Measurements from ENCODE around the gene ITGB3. TPM values are rescaled to one million over a fixed set of nuclear protein-coding genes. Genes with fewer than 3 reads are reported as not detected.
A peak's percentile ranks its signal among the peaks of the same experiment; 100 is the strongest.
"Not testable (repeated sequence)": the region's sequence is repeated elsewhere in the genome, so short reads cannot be mapped to it uniquely, and the experiment has no call there.

ITGB3 gene
- total and polyA plus RNA-seq, 5 donors from 2014 or later: 0.05 to 18.4 TPM; not detected in 3

- no peak overlapping the region for H3K27ac Mint-ChIP-seq
- Histone ChIP-seq H3K9me3 (ENCODE audit: control insufficient read depth in 2 of 2, low read length in 2 of 2) (no peaks in the 10 kb centered on the region), H3K27me3 (ENCODE audit: control insufficient read depth, insufficient read depth, low read length) (no peaks in the 10 kb centered on the region), H3K4me1 (ENCODE audit: control insufficient read depth, insufficient read depth, low read length, poor library complexity, severe bottlenecking) (no peaks in the 10 kb centered on the region), H3K36me3 (ENCODE audit: control insufficient read depth, insufficient read depth, low read length) (no peaks in the 10 kb centered on the region), H3K4me3 (ENCODE audit: low read depth, low read length) (no peak overlapping the region), H3K27ac (ENCODE audit: insufficient read depth, low read length, poor library complexity, severe bottlenecking) (no peak overlapping the region)
- peaks cover 0 to 7% (median 0%) of the 10 kb centered on the region in 7 donors for H3K9me3 Mint-ChIP-seq
- peaks cover 4% of the 10 kb centered on the region for H3K27me3 Mint-ChIP-seq
- peaks cover 4% of the 10 kb centered on the region for H3K36me3 Mint-ChIP-seq
- ATAC-seq (ENCODE audit: low read depth in 2 of 2) (peak in 1 of 2 donors; percentile 31), DNase-seq (no peak)
- no peak overlapping the region for H3K4me3 Mint-ChIP-seq
- H3K4me1 Mint-ChIP-seq: no peaks in the 10 kb centered on the region
Observed at GRCh38 chr17:47265983-47266541, 12.4 kb downstream of the ITGB3 start.

DNA sequence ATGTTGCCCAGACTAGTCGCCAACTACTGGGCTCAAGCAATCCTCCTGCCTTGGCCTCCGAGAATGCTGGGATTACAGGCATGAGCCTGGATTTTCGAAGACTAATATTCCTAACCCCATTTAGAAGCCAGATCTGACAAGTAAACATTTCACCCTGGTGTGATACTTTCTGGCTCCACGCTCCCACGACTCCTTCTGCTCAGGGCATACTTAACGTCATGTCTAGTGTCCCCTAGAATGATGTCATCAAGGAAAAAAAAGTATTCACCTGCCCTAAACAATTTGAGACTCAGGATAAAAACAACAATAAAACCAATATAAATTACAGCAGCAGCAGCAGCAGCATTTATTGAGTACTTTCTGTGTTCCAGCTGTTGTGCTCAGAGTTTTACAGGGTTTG lies 13.2 kb downstream of the ITGB3 start:
- Histone ChIP-seq H3K4me3 (ENCODE audit: low read depth, low read length) (no peak overlapping the region), H3K4me1 (ENCODE audit: control insufficient read depth, insufficient read depth, low read length, poor library complexity, severe bottlenecking) (no peaks in the 10 kb centered on the region), H3K27me3 (ENCODE audit: control insufficient read depth, insufficient read depth, low read length) (no peaks in the 10 kb centered on the region), H3K9me3 (ENCODE audit: control insufficient read depth in 2 of 2, low read length in 2 of 2) (no peaks in the 10 kb centered on the region), H3K36me3 (ENCODE audit: control insufficient read depth, insufficient read depth, low read length) (no peaks in the 10 kb centered on the region), H3K27ac (ENCODE audit: insufficient read depth, low read length, poor library complexity, severe bottlenecking) (no peak overlapping the region)
- DNase-seq: no peak
- Mint-ChIP-seq H3K27ac (no peak overlapping the region), H3K4me1 (no peaks in the 10 kb centered on the region), H3K9me3 (peaks cover 0 to 7% (median 0%) of the 10 kb centered on the region in 7 donors), H3K27me3 (peaks cover 4% of the 10 kb centered on the region), H3K36me3 (peaks cover 4% of the 10 kb centered on the region), H3K4me3 (no peak overlapping the region)
- no peak for ATAC-seq (ENCODE audit: low read depth in 2 of 2)

DNA sequence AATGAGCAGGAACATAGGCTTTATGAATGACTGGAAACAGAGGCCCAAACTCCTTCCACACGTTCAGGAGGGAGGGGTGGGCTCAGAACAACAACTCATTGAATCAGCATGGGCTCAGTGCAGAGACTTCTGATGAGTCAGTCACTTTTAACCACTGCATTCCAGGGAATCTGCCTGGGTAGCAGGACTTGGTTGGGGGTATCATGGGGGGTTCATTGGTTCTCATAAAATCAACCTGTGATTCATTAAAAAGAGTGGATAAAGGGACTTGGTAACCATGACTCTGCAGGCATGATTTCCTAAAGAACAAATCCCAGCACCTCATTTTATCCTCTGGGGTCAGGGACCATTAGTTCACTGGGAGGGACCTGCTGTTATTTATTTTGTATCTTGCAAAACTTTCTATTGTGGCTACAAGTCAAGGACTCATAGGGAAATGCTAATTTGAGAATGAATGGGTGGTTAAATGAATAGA lies 13.8 kb downstream of the ITGB3 start:
- no peak for ATAC-seq (ENCODE audit: low read depth in 2 of 2)
- Histone ChIP-seq H3K36me3 (ENCODE audit: control insufficient read depth, insufficient read depth, low read length) (no peaks in the 10 kb centered on the region), H3K27me3 (ENCODE audit: control insufficient read depth, insufficient read depth, low read length) (no peaks in the 10 kb centered on the region), H3K4me3 (ENCODE audit: low read depth, low read length) (no peak overlapping the region), H3K4me1 (ENCODE audit: control insufficient read depth, insufficient read depth, low read length, poor library complexity, severe bottlenecking) (no peaks in the 10 kb centered on the region), H3K9me3 (ENCODE audit: control insufficient read depth in 2 of 2, low read length in 2 of 2) (no peaks in the 10 kb centered on the region), H3K27ac (ENCODE audit: insufficient read depth, low read length, poor library complexity, severe bottlenecking) (no peak overlapping the region)
- peaks cover 4% of the 10 kb centered on the region for H3K36me3 Mint-ChIP-seq
- H3K27me3 Mint-ChIP-seq: peaks cover 4% of the 10 kb centered on the region
- no peak for DNase-seq
- no peak overlapping the region for H3K27ac Mint-ChIP-seq
- peaks cover 0 to 7% (median 0%) of the 10 kb centered on the region in 7 donors for H3K9me3 Mint-ChIP-seq
- no peak overlapping the region for H3K4me3 Mint-ChIP-seq
- no peaks in the 10 kb centered on the region for H3K4me1 Mint-ChIP-seq

DNA sequence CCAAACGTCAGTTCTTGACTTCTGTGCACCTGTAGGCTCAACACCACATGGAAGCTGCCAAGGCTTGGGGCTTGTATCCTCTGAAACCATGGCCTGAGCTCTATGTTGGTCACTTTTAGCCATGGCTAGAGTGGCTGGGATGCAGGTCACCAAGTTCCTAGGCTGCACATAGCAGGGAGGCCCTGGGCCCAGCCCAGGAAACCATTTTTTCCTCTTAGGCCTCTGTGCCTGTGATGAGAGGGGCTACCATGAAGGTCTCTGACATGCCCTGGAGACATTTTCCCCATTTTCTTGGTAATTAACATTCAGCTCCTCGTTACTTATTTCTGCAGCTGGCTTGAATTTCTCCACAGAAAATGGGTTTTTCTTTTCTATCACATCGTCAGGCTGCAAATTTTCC lies 15.3 kb downstream of the ITGB3 start:
- not testable (repeated sequence) for H3K36me3 Mint-ChIP-seq; H3K9me3 Mint-ChIP-seq; H3K4me3 Mint-ChIP-seq; H3K4me3 ChIP-seq (ENCODE audit: low read depth, low read length); H3K36me3 ChIP-seq (ENCODE audit: control insufficient read depth, insufficient read depth, low read length); H3K4me1 Mint-ChIP-seq; H3K27me3 ChIP-seq (ENCODE audit: control insufficient read depth, insufficient read depth, low read length); ATAC-seq (ENCODE audit: low read depth in 2 of 2); DNase-seq; H3K27ac ChIP-seq (ENCODE audit: insufficient read depth, low read length, poor library complexity, severe bottlenecking); H3K27me3 Mint-ChIP-seq; H3K9me3 ChIP-seq (ENCODE audit: control insufficient read depth in 2 of 2, low read length in 2 of 2); H3K27ac Mint-ChIP-seq; H3K4me1 ChIP-seq (ENCODE audit: control insufficient read depth, insufficient read depth, low read length, poor library complexity, severe bottlenecking)

GRCh38 chr17:47269561-47270280 lies 16.1 kb downstream of the ITGB3 start:
- H3K27ac ChIP-seq (ENCODE audit: insufficient read depth, low read length, poor library complexity, severe bottlenecking); H3K9me3 ChIP-seq (ENCODE audit: control insufficient read depth in 2 of 2, low read length in 2 of 2); H3K36me3 Mint-ChIP-seq; H3K27me3 ChIP-seq (ENCODE audit: control insufficient read depth, insufficient read depth, low read length); H3K27ac Mint-ChIP-seq; H3K36me3 ChIP-seq (ENCODE audit: control insufficient read depth, insufficient read depth, low read length); H3K4me1 ChIP-seq (ENCODE audit: control insufficient read depth, insufficient read depth, low read length, poor library complexity, severe bottlenecking); H3K9me3 Mint-ChIP-seq; H3K4me3 ChIP-seq (ENCODE audit: low read depth, low read length); H3K4me1 Mint-ChIP-seq; DNase-seq; ATAC-seq (ENCODE audit: low read depth in 2 of 2); H3K4me3 Mint-ChIP-seq: not testable (repeated sequence)
- peaks cover 11% of the 10 kb centered on the region for H3K27me3 Mint-ChIP-seq

GRCh38 chr17:47270946-47271705 lies 17.5 kb downstream of the ITGB3 start:
- Mint-ChIP-seq H3K9me3 (peaks cover 0 to 7% (median 0%) of the 10 kb centered on the region in 7 donors), H3K4me1 (no peaks in the 10 kb centered on the region)

GRCh38 chr17:47272491-47272890 lies 18.9 kb downstream of the ITGB3 start:
- peaks cover 0 to 7% (median 0%) of the 10 kb centered on the region in 7 donors for H3K9me3 Mint-ChIP-seq
- H3K36me3 ChIP-seq (ENCODE audit: control insufficient read depth, insufficient read depth, low read length): no peaks in the 10 kb centered on the region
- no peak overlapping the region for H3K4me3 ChIP-seq (ENCODE audit: low read depth, low read length)
- no peaks in the 10 kb centered on the region for H3K4me1 ChIP-seq (ENCODE audit: control insufficient read depth, insufficient read depth, low read length, poor library complexity, severe bottlenecking)
- H3K9me3 ChIP-seq (ENCODE audit: control insufficient read depth in 2 of 2, low read length in 2 of 2): no peaks in the 10 kb centered on the region
- H3K27me3 ChIP-seq (ENCODE audit: control insufficient read depth, insufficient read depth, low read length): no peaks in the 10 kb centered on the region
- no peaks in the 10 kb centered on the region for H3K4me1 Mint-ChIP-seq
- no peak for DNase-seq
- no peak overlapping the region for H3K27ac Mint-ChIP-seq
- H3K27ac ChIP-seq (ENCODE audit: insufficient read depth, low read length, poor library complexity, severe bottlenecking): no peak overlapping the region
- H3K36me3 Mint-ChIP-seq: peaks cover 4% of the 10 kb centered on the region
- H3K4me3 Mint-ChIP-seq: no peak overlapping the region
- ATAC-seq (ENCODE audit: low read depth in 2 of 2): no peak
- peaks cover 12% of the 10 kb centered on the region for H3K27me3 Mint-ChIP-seq

More at GRCh38 chr17:47270946-47271705, 17.5 kb downstream of the ITGB3 start:
- H3K27me3 ChIP-seq (ENCODE audit: control insufficient read depth, insufficient read depth, low read length): no peaks in the 10 kb centered on the region
- no peak overlapping the region for H3K27ac ChIP-seq (ENCODE audit: insufficient read depth, low read length, poor library complexity, severe bottlenecking)
- H3K9me3 ChIP-seq (ENCODE audit: control insufficient read depth in 2 of 2, low read length in 2 of 2): no peaks in the 10 kb centered on the region
- Mint-ChIP-seq H3K36me3 (peaks cover 4% of the 10 kb centered on the region), H3K27ac (no peak overlapping the region), H3K27me3 (peaks cover 12% of the 10 kb centered on the region), H3K4me3 (no peak overlapping the region)
- H3K4me1 ChIP-seq (ENCODE audit: control insufficient read depth, insufficient read depth, low read length, poor library complexity, severe bottlenecking): no peaks in the 10 kb centered on the region
- ATAC-seq (ENCODE audit: low read depth in 2 of 2) (no peak), DNase-seq (no peak)
- H3K4me3 ChIP-seq (ENCODE audit: low read depth, low read length): no peak overlapping the region
- no peaks in the 10 kb centered on the region for H3K36me3 ChIP-seq (ENCODE audit: control insufficient read depth, insufficient read depth, low read length)

Measured in CD4-positive, CD25-positive, alpha-beta regulatory T cell (primary cell).